H1 (cell line): ENCODE results near the gene RBM6.

Experiments used
- EZH2 ChIP-seq: fragments of 200-600 bp; sonication (generic); IDR thresholded peaks from 2 replicates; pipeline ENCODE4 v1.7.1; 2012; ENCODE audit warnings: low read depth, mild to moderate bottlenecking, moderate library complexity, low read length, inconsistent platforms; ENCODE audit not compliant: severe bottlenecking
- JUN ChIP-seq: IDR thresholded peaks from 2 replicates; pipeline ENCODE4 v1.6.1; 2011; ENCODE audit warnings: low read depth, mild to moderate bottlenecking, improper control_type of control experiment, low read length
- POLR2A ChIP-seq, 2 experiments: IDR thresholded peaks; 1 replicate in 1 of 2; 2 replicates in 1 of 2; pipeline ENCODE4 v1.6.1; 2011; ENCODE audit warnings: low read depth in 2 of 2, low read length in 2 of 2, mild to moderate bottlenecking in 2 of 2; ENCODE audit errors: control extremely low read depth in 1 of 2
- RAD21 ChIP-seq, 2 experiments: IDR thresholded peaks in 1 of 2; conservative IDR thresholded peaks in 1 of 2; 2 replicates each; pipeline ENCODE4 v1.6.1; 2011; ENCODE audit warnings: low read depth in 2 of 2, low read length in 2 of 2, improper control_type of control experiment in 1 of 2, inconsistent platforms in 1 of 2, mild to moderate bottlenecking in 1 of 2, moderate library complexity in 1 of 2

DNA sequence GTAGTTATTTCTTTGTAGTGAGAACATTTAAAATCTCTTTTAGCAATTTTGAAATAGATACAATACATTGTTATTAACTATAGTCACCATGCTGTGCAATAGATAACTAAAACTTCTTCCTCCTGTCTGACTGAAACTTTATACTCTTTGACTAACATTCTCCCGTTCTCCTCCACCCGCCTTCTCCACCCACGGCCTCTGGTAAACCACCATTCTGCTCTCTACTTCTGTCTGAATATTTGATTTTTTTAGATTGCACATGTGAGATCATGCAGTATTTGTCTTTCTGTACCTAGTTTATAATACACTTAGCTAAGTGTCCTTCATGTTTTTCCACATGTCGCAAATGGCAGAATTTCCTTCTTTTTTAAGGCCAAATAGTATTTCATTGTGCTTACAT lies 76.0 kb downstream of the RBM6 start:
- no peak for TF ChIP-seq RAD21 (IDR thresholded peaks at IDR 0.05 in 1 of 2, conservative IDR thresholded peaks at IDR 0.05 in 1 of 2; ENCODE audit: low read depth in 2 of 2, low read length in 2 of 2)
- TF ChIP-seq EZH2: no peak
- TF ChIP-seq JUN: no peak
- no peak for TF ChIP-seq POLR2A (IDR thresholded peaks at IDR 0.05; ENCODE audit: control extremely low read depth in 1 of 2, low read depth in 2 of 2, low read length in 2 of 2)
